SK-N-DZ (cell line): ENCODE results near the gene OR10G2. TPM values are rescaled to one million over a fixed set of nuclear protein-coding genes. Genes with fewer than 3 reads are reported as not detected.
"Not testable (repeated sequence)": the region's sequence is repeated elsewhere in the genome, so short reads cannot be mapped to it uniquely, and the experiment has no call there.

Source experiments
- DNase-seq: peaks from one replicate; pipeline ENCODE4 v3.0.0-alpha.2; 2015; ENCODE audit warnings: low spot score
- polyA plus RNA-seq, 2 experiments: library from polyadenylated mRNA; depleted of rRNA; stranded (reverse); fragments of >200 nt; gene quantifications; 2 replicates each; pipeline ENCODE4 v1.2.3, GENCODE V29; 2014

OR10G2 gene, protein sequence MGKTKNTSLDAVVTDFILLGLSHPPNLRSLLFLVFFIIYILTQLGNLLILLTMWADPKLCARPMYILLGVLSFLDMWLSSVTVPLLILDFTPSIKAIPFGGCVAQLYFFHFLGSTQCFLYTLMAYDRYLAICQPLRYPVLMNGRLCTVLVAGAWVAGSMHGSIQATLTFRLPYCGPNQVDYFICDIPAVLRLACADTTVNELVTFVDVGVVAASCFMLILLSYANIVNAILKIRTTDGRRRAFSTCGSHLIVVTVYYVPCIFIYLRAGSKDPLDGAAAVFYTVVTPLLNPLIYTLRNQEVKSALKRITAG
- polyA plus RNA-seq (2014; cell fraction: cytosol; rRNA removed), result not detected in 2 replicates
- not detected in 2 replicates for polyA plus RNA-seq (2014; cell fraction: nucleus; rRNA removed)

DNA sequence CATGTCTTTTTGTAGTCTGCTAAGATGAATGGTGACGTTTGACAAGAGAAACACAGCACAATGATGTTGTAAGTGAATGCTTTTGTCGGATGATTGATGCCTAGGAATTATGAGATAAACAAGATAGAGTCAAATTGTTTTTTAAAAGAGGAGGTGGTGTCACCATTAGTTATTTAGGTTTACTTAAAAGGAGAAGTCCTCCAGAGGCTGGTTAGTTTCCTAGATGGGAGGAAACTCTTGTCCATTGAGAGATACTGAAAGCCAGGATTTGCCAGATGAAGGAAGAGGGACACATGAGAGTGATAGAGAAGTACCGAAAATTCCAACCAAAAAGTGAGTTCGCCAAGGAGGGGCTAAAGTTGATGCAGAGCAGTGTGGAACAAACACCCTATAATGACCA lies at the start of gene OR10G2:
Gene OR10G2, minus strand, starts transcription at position 101 of the 400 bp plus-strand sequence. Its CDS starts 98 bp downstream, at position 3.
- DNase-seq, result no peak

DNA sequence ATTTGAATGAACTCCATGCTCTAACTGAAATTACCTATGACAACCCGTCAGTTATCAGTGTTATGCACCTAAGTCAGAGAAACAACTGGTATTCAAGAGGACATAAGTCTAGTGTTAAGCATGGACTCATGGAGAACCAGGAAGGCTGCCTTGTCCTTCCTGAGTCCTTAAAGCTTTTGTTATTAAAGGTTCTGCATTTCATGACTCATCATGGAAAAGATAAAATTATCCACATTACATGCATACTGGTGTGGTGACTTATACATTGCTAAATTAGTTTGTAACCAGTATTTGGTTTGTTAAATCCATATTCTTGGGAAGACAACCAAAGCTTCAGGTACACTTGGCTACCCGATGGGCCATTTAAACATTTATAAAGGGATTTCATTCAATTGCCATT lies 45.3 kb upstream of the OR10G2 start:
- DNase-seq, result no peak

DNA sequence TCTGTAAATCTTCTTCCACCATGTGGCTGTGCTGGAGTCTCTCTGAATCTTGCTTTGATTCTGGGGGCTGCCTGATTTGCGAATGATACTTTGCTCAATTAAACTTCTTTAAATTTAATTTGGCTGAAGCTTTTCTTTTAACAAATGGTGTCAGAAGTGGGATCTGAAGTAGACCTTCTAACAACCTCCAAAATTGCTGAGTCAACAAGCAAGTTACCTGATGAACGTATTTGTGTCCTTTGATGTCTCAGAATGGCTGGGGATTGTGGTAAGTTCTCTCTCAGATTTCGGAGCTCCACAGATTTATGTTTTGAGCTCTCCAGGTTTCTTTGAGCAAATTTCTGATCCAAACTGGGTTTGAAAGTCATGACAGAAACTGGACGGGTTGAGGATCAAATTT lies 40.8 kb upstream of the OR10G2 start:
- no peak for DNase-seq

- DNase-seq, result no peak
Observed at GRCh38 chr14:21673718-21674117, 39.0 kb upstream of the OR10G2 start, which contains the start of gene OR4E1. Gene OR4E1, minus strand, starts transcription at chr14:21673818. Its CDS starts 2,883 bp downstream, at chr14:21670935.

DNA sequence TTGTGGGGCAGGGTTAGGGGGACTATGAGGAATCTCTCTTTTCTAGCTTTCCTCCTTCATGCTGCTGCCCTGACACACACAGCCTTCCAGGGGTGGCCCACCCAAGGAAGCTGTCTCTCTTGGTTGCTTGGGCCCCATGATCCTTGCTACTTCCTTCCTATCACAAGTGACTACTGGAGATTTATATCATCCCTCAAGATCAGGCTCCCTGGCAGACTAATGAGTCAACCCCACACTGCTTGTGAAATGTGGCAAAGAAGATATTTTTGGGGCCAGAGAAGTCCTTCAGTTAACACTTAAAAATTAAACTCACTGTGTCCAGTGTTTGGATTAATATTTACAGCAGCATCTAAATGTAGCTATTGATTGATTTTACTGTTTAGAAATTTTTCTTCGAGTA lies 37.4 kb upstream of the OR10G2 start:
- DNase-seq, result no peak

GRCh38 chr14:21671371-21671770 lies 36.6 kb upstream of the OR10G2 start:
- DNase-seq, result no peak

DNA sequence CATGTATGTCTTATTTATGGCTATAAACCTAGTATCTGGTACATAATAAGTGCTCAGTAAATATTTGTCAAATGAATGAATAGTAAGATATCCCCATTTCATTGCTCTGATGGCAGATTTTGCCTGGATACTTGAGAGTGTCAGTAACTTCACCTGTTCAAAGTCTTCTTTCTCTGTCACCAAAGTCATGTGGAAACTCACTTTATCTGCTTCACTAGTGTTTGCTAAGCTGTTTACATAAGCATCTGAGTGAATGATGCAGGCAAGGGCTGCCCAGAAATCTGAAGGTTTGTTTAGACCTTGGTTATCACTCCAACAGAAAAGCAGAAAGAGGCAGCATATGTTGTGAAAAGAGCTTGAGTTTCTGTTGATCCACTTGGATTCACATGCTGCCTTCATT lies 34.5 kb upstream of the OR10G2 start:
- DNase-seq, result no peak

- DNase-seq, result no peak
Observed at GRCh38 chr14:21668377-21668776, 33.6 kb upstream of the OR10G2 start.

DNA sequence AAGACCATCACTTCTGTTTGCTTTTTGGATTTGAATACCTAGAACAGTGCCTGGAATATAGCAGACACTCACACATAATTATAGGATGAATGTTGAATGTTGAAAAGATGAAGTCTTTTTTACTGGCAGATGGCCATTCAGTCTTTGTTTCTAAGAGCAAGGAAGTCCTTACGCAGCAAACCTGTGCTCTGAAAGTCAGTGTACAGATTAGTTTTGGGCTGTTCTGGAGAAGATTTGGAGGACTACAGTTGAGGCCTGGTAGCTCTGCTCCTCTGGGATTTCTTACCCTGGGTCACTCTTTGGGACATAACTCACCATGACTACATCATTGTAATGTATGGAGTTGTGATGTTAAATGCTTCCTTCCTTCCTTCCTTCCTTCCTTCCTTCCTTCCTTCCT lies 22.2 kb upstream of the OR10G2 start:
- DNase-seq, result no peak

- no peak for DNase-seq
Observed at GRCh38 chr14:21654215-21654614, 19.5 kb upstream of the OR10G2 start.

- no peak for DNase-seq
Observed at GRCh38 chr14:21653331-21653885, 18.7 kb upstream of the OR10G2 start, which contains the start of gene OR4E2. Gene OR4E2, plus strand, starts transcription at chr14:21653835. Its CDS starts 11,248 bp downstream, at chr14:21665083.

DNA sequence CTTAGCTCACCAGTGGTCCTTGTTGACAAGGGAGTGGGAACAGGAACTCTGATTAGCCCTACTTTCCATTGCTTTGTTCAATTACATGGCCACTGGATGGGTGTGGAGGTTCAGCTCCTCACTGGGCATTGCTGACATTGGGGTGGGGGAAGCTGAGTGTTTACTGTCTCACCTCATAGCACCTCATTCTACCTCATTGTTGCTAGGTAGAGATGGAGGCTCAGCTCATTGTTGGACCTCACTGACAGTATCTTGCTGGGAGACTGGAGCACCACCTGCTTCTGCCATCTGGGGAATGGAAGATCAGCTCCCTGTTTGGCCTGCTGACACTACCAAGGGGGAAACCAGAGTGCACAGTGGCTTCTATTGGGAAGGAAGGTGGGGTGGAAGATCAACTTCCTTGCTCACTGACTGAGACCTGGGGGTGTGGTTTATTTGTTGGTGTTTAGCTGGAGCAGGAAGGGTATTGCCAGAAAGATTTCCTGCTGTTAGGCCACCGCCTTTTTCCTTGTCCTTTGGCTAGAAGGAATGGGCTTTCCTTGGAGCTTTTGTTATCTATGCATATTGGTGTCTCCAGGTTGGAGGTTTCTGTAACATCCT lies 17.6 kb upstream of the OR10G2 start:
- DNase-seq, result no peak

GRCh38 chr14:21647380-21647779 lies 12.6 kb upstream of the OR10G2 start:
- DNase-seq, result no peak

- no peak for DNase-seq
Observed at GRCh38 chr14:21643407-21643806, 8.7 kb upstream of the OR10G2 start.

GRCh38 chr14:21642683-21643082 lies 7.9 kb upstream of the OR10G2 start:
- DNase-seq, result no peak

GRCh38 chr14:21631084-21631483 lies 3.7 kb downstream of the OR10G2 start:
- DNase-seq, result no peak

DNA sequence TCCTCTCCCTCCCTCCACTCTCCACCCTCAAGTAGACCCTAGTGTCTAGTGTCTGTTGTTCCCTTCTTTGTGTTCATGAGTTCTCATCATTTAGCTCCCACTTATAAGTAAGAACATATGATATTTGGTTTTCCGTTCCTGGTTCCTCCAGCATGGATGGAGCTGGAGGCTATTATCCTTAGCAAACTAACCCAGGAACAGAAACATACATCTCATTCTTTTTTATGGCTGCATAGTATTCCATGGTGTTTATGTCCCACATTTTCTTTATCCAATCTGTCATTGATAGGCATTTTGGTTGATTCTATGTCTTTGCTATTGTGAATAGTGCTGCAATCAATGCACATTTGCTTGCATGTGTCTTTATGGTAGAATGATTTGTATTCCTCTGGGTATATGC lies 4.2 kb downstream of the OR10G2 start:
- DNase-seq, result not testable (repeated sequence)

GRCh38 chr14:21626491-21627230 lies 8.1 kb downstream of the OR10G2 start:
- no peak for DNase-seq

DNA sequence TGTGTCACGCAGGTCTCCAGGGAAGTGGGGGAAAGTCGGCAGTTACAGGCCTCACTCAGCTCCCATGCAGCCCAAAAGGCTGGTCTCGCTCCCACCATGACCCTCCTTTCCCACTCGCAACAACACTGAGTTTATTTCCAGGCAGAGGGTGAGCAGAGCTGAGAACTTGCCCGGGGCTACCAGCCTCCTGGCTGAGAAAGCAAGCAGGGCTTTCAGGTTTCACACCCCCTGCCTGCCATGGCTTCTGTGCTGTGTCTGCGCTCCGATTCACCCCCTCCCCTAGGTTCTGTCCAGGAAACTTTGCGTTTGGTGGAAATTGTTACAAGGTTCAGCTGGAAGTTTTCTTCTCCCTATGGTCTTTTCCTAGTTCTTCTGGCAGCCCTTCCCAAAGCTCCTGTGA lies 17.1 kb downstream of the OR10G2 start:
- DNase-seq, result no peak

DNA sequence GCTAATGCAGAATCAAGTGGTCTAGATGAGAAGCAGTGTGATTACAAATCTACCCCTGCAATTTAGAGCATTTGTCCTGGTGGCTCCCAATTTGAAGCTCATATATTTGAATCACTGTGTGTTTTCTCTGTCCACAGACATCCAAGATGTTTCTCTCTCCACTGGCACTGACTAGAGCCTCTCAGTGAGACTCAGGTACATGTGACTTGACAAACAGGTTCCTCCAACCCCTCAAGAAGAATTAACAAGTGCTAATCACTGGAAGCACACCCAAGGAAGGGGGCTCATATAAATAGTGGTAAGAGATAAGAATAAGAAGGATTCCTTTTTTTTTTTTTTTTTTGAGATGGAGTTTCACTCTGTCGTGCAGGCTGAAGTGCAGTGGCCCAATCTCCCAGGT lies 20.5 kb downstream of the OR10G2 start:
- DNase-seq, result no peak

DNA sequence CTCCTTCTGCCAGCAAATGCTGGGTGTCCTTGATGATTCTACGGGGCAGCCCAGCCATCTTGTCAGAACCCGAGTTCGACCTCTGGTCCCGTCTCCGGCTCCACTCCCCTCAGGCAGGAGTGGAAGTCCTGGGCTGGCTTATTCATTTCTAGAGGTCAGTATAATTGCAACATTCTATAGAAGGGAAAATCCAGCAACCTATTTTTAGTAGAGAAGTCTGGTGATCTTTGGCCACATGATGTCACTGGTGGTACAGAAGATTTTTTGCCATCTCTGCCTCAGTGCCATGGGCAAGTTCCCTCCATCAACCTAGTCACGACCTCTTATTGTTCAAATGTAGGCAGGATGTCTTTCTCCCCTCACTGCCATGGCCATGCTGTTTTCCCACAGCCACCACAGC lies 22.4 kb downstream of the OR10G2 start:
- no peak for DNase-seq

DNA sequence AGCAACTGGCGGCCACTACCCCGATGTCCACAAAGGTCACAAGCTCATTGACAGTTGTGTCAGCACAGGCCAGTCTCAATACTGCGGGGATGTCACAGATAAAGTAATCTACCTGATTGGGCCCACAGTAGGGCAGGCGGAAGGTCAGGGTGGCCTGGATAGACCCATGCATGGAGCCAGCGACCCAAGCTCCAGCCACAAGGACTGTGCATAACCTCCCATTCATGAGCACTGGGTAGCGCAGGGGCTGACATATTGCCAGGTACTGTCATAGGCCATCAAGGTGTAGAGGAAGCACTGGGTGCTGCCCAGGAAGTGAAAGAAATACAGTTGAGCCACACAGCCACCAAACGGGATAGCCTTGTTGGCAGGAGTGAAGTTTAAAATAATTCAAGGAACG lies 32.6 kb downstream of the OR10G2 start:
- not testable (repeated sequence) for DNase-seq
